D721Med (cell line): ENCODE data around the gene FAAP24.

Experiments used
- DNase-seq: peaks from one replicate; pipeline ENCODE4 v3.0.0; 2011; ENCODE audit warnings: low spot score; ENCODE audit not compliant: insufficient read length
- FAIRE-seq: peaks from 2 replicates; lab custom pipeline; 2011; peaks lifted over from hg19 to GRCh38; lab: Jason Lieb, UNC
- TF ChIP-seq, protein P1 (sequence below): IDR thresholded peaks from 2 replicates; pipeline ENCODE4 v1.5.1; 2012; ENCODE audit warnings: mild to moderate bottlenecking, control low read depth; ENCODE audit not compliant: insufficient read depth; ENCODE audit errors: missing control alignments

FAAP24 gene, protein sequence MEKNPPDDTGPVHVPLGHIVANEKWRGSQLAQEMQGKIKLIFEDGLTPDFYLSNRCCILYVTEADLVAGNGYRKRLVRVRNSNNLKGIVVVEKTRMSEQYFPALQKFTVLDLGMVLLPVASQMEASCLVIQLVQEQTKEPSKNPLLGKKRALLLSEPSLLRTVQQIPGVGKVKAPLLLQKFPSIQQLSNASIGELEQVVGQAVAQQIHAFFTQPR

DNA sequence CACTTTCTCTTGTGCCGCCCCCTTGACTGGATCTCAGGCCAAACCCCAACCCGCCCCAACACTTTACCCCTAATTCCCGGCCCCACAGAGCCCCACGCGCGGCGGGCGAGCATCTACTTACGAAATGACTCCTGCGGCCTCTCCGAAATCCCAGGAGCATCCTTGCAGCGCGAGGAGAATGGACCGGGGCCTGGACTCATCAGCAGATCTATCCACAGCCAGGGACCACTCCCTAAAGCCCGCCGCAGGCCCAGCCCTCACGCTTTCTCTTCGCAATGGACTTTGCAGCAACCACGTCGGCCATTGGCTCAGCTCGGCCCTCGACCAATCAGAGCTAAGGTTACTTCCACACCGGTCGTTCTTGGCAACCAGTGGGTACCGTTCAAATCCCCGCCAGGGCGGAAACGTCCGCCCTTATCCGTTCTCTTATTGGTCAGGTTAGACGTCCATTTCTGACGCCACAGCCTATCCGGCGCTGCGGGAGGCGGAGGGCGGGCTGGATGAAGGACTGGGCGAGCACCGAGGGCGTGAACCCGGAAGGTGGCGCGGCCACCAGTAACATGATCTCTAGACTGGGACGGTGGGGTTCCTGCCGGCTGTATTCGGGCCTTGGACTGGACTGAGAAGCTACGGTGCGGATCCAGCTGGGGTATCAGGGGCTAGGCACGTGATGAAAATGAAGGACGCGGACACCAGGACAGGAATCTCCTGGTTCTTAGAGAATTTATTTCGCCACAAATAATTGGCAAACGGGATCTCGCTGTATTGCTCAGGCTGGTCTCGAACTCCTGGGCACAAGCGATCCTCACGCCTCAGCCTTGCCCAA lies at the start of gene FAAP24, which contains the start of gene CEP89:
TSS of gene FAAP24 (plus strand) at position 528 of the 826 bp plus-strand sequence. CDS start 955 bp downstream, outside the sequence.
TSS of gene CEP89 (minus strand) at position 244 of the 826 bp plus-strand sequence. CDS start at position 160, 84 bp downstream.
- TF ChIP-seq, protein P1, sequence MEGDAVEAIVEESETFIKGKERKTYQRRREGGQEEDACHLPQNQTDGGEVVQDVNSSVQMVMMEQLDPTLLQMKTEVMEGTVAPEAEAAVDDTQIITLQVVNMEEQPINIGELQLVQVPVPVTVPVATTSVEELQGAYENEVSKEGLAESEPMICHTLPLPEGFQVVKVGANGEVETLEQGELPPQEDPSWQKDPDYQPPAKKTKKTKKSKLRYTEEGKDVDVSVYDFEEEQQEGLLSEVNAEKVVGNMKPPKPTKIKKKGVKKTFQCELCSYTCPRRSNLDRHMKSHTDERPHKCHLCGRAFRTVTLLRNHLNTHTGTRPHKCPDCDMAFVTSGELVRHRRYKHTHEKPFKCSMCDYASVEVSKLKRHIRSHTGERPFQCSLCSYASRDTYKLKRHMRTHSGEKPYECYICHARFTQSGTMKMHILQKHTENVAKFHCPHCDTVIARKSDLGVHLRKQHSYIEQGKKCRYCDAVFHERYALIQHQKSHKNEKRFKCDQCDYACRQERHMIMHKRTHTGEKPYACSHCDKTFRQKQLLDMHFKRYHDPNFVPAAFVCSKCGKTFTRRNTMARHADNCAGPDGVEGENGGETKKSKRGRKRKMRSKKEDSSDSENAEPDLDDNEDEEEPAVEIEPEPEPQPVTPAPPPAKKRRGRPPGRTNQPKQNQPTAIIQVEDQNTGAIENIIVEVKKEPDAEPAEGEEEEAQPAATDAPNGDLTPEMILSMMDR: no peak
- peak; percentile 78 for FAIRE-seq

DNA sequence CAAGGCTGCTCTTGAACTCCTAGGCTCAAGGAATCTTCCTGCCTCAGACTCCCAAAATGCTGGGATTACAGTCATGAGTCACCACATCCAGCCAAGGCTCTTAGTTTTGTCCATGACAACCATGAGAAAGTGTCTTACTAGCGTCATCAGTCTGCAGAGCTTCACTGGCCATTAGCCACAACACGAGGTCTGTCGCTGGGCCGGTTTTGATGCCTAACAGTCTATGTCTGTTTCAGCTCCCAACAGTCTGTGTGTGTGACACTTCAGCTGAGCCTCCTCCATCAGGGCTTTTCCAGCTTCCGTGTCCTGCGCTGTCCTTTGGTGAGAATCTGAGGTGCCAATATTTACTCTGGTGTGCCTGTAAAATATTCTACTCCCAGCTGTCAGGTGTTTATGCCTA lies 47.8 kb upstream of the FAAP24 start:
- FAIRE-seq (no peak), DNase-seq (no peak)
- TF ChIP-seq, protein P1: no peak

More for the DNA sequence above, at the start of gene FAAP24, which contains the start of gene CEP89:
- peak; percentile 99 for DNase-seq

DNA sequence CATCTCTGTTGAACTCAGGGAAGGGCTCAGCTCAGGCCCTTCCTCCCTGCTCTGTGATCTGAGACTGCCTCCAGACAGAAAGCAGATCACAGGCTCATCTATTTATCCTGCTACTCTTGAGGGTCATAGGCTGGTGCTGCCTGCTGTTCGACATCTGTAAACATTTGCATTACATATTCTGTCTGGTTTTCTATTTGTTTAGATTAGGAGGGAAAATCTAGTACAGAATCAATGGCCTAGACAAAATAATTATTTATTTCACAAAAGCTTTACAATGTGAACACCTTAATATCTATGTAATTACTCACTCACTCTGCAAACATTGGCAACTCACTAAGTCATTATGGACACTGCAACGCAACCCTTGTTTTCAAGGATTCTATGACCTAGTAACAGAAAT lies 43.2 kb upstream of the FAAP24 start:
- FAIRE-seq: no peak
- DNase-seq: no peak
- TF ChIP-seq, protein P1: no peak

DNA sequence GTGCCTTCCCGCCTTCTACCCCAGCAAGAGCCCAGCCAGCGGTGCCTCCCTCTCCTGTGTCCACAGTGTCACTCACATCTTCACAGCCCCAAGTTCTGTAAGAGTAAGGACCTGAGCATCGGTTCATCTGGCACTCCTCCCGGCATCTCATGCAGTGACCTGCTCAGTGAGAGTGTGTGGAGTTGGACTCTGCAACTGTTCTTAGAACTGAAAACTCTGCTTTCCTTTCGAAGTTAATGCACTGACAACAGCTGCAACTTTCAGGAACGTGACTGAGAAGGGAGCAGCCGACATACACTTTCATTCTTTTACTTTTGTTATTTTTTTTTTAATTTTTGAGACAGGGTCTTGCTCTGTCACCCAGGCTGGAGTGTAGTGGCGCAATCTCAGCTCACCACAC lies 41.5 kb upstream of the FAAP24 start:
- no peak for DNase-seq
- FAIRE-seq: no peak
- TF ChIP-seq, protein P1: no peak

DNA sequence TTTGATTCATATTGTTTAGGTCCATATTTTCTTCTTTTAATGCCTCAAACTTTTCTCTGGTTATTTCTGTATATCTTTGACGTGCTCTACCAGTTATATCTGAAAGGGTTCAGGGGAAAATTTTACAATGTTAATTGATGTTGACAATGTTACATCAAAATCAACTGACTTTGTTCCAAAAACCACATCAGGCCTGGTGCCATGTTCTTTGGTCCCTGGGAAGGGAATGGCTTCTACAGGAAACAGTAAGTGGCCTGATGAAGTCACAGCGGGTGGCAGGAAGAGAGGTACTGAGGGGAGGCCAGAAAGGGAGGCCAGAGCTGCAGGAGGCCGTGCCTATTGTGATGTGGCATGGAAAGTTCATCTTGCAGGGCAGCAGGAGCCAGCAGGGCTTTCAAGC lies 38.5 kb upstream of the FAAP24 start:
- TF ChIP-seq, protein P1: no peak
- DNase-seq: no peak
- no peak for FAIRE-seq

DNA sequence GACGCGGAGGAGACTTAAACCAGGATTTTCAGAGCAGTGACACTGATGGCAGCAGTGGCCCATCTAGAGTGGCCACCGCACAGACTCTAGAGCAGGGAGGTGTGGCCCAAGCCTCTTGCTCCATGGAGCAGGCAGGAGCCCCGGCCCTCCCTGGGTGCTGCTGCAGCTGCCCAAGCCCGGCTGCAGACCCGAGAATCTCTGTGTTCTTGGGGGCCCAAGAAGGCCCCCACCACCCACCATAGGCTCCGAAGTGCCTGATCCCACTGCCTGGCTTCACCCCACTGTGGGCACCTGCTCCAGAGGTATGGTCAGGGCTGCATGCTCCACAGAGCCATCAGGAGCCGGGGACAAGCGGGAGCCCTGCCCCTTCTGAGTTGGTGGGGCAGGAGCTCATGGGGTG lies 36.4 kb upstream of the FAAP24 start:
- FAIRE-seq (no peak), DNase-seq (no peak)
- TF ChIP-seq, protein P1: no peak
